AG08395 (cell line): ENCODE data around the gene ATXN1.

Source experiments
- DNase-seq: peaks from one replicate; pipeline ENCODE4 v3.0.0; 2012; ENCODE audit warnings: mixed read lengths, low spot score

ATXN1 gene

GRCh38 chr6:16249971-16250370, 511.3 kb downstream of the ATXN1 start:
- no peak for DNase-seq
